ENCODE results near the gene PPP6C. TPM values are rescaled to one million over a fixed set of nuclear protein-coding genes. Genes with fewer than 3 reads are reported as not detected.

PPP6C gene
- total RNA-seq, 2 experiments from 2014 or later = 47.2 to 51.9 TPM

- peaks cover 6% of the 10 kb centered on the region for H3K4me1 Mint-ChIP-seq (ENCODE audit: low read depth)
- ChIA-PET CTCF (interaction anchor here (0.7 to 0.8 kb wide), 2 partner anchors 9 to 374 kb away, joined by 3 read pairs; no protein-coding TSS in a partner anchor), POLR2A (interaction anchor here (0.5 kb wide), 1 partner anchor 12 kb away, joined by 6 read pairs; no protein-coding TSS in a partner anchor)
- DNase-seq = no peak
- no peaks in the 10 kb centered on the region for H3K27me3 Mint-ChIP-seq (ENCODE audit: low read depth)
- ATAC-seq = no peak
- H3K36me3 Mint-ChIP-seq (ENCODE audit: low read depth) = peaks cover 42% of the 10 kb centered on the region
- no peak overlapping the region for H3K4me3 Mint-ChIP-seq
- no peaks in the 10 kb centered on the region for H3K9me3 Mint-ChIP-seq (ENCODE audit: insufficient read depth)
- H3K27ac Mint-ChIP-seq = no peak overlapping the region
Observed at GRCh38 chr9:125151730-125152129, 37.9 kb downstream of the PPP6C start.

GRCh38 chr9:125150349-125151245, 39.0 kb downstream of the PPP6C start:
- H3K36me3 Mint-ChIP-seq (ENCODE audit: low read depth) = peaks cover 42% of the 10 kb centered on the region
- ATAC-seq = no peak

GRCh38 chr9:125147401-125147951, 42.1 kb downstream of the PPP6C start:
- no peak for ATAC-seq
- no peaks in the 10 kb centered on the region for H3K27me3 Mint-ChIP-seq (ENCODE audit: low read depth)
- H3K4me1 Mint-ChIP-seq (ENCODE audit: low read depth) = peaks cover 16% of the 10 kb centered on the region
- H3K4me3 Mint-ChIP-seq = no peak overlapping the region
- DNase-seq = no peak
- ChIA-PET CTCF (interaction anchor here (0.7 to 1.5 kb wide), 5 partner anchors 13 to 199 kb away, joined by 3 read pairs; no protein-coding TSS in a partner anchor), POLR2A (no interaction called here)
- H3K9me3 Mint-ChIP-seq (ENCODE audit: insufficient read depth) = no peaks in the 10 kb centered on the region
- peaks cover 28% of the 10 kb centered on the region for H3K36me3 Mint-ChIP-seq (ENCODE audit: low read depth)
- H3K27ac Mint-ChIP-seq = no peak overlapping the region

More at GRCh38 chr9:125150349-125151245, 39.0 kb downstream of the PPP6C start:
- Mint-ChIP-seq H3K4me1 (ENCODE audit: low read depth) (peaks cover 6% of the 10 kb centered on the region), H3K4me3 (no peak overlapping the region), H3K27me3 (ENCODE audit: low read depth) (no peaks in the 10 kb centered on the region), H3K9me3 (ENCODE audit: insufficient read depth) (no peaks in the 10 kb centered on the region), H3K27ac (no peak overlapping the region)
- DNase-seq = no peak
- POLR2A ChIA-PET = no interaction called here
- CTCF ChIA-PET = interaction anchor here (0.8 kb wide), 1 partner anchor 11 kb away, joined by 3 read pairs; no protein-coding TSS in a partner anchor

DNA sequence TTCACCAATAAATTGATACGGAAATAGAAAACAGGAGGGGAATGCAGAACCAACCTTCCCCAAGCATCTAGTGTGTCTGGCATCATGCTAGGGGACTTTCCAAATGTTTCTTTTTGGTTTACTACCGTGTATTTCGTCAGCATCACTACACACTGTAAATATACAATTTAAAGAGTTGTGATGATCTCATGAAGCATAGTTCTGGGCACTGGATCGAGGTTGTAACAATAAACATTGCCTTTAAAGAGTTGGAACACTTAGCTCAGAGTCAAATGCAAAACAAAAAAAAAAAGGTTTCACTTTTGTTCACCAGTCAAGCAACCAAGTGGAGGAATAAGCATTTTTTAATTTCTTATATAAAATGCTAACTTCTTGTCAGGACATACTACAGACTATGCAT, 43.4 kb downstream of the PPP6C start:
- Mint-ChIP-seq H3K9me3 (ENCODE audit: insufficient read depth) (no peaks in the 10 kb centered on the region), H3K27ac (no peak overlapping the region), H3K27me3 (ENCODE audit: low read depth) (no peaks in the 10 kb centered on the region), H3K4me3 (no peak overlapping the region), H3K4me1 (ENCODE audit: low read depth) (peaks cover 27% of the 10 kb centered on the region), H3K36me3 (ENCODE audit: low read depth) (peaks cover 17% of the 10 kb centered on the region)
- no peak for DNase-seq
- ATAC-seq = no peak
- POLR2A ChIA-PET = interaction anchor here (0.6 kb wide), 1 partner anchor 204 kb away, joined by 3 read pairs; no protein-coding TSS in a partner anchor
- CTCF ChIA-PET = interaction anchor here (1.6 kb wide), 1 partner anchor 293 kb away, joined by 4 read pairs; the partner anchor contains the start of gene WDR38

- no peak overlapping the region for H3K4me3 Mint-ChIP-seq
- ChIA-PET CTCF (interaction anchor here (0.5 to 1.6 kb wide), 2 partner anchors 10 to 292 kb away, joined by 3 to 4 read pairs; partner anchors contain the start of gene WDR38), POLR2A (no interaction called here)
- H3K36me3 Mint-ChIP-seq (ENCODE audit: low read depth) = peaks cover 11% of the 10 kb centered on the region
- DNase-seq (no peak), ATAC-seq (no peak)
- no peaks in the 10 kb centered on the region for H3K9me3 Mint-ChIP-seq (ENCODE audit: insufficient read depth)
- H3K27me3 Mint-ChIP-seq (ENCODE audit: low read depth) = no peaks in the 10 kb centered on the region
- no peak overlapping the region for H3K27ac Mint-ChIP-seq
- H3K4me1 Mint-ChIP-seq (ENCODE audit: low read depth) = peaks cover 29% of the 10 kb centered on the region
Observed at GRCh38 chr9:125145425-125145824, 44.2 kb downstream of the PPP6C start.

GRCh38 chr9:125143377-125144090, 46.1 kb downstream of the PPP6C start, which contains the start of gene SCAI:
Gene SCAI (minus strand): TSS chr9:125143528. CDS start chr9:125143437, 91 bp downstream.
- POLR2A ChIA-PET = no interaction called here
- Mint-ChIP-seq H3K9me3 (ENCODE audit: insufficient read depth) (no peaks in the 10 kb centered on the region), H3K36me3 (ENCODE audit: low read depth) (peaks cover 5% of the 10 kb centered on the region), H3K27ac (peak within 1 kb of the TSS; percentile 89), H3K27me3 (ENCODE audit: low read depth) (no peaks in the 10 kb centered on the region), H3K4me1 (ENCODE audit: low read depth) (peaks cover 25% of the 10 kb centered on the region), H3K4me3 (peak within 1 kb of the TSS; percentile 84)
- peak; percentile 100 for ATAC-seq
- peak; percentile 99 for DNase-seq
- CTCF ChIA-PET = interaction anchor here (0.6 to 3.9 kb wide), 32 partner anchors 10 to 372 kb away, joined by 3 to 27 read pairs (median 3); partner anchors contain the start of genes GAPVD1, GOLGA1, HSPA5 and NR6A1

- no peak for ATAC-seq
- peak overlapping the region; percentile 89 for H3K27ac Mint-ChIP-seq
- H3K4me3 Mint-ChIP-seq = peak overlapping the region; percentile 84
Observed at GRCh38 chr9:125142560-125143376, 46.8 kb downstream of the PPP6C start.

GRCh38 chr9:125141751-125142150, 47.9 kb downstream of the PPP6C start:
- peaks cover 7% of the 10 kb centered on the region for H3K36me3 Mint-ChIP-seq (ENCODE audit: low read depth)
- ChIA-PET POLR2A (interaction anchor here (0.7 to 1.0 kb wide), 3 partner anchors 8 to 272 kb away, joined by 3 to 4 read pairs (median 3); no protein-coding TSS in a partner anchor), CTCF (interaction anchor here (0.9 to 3.9 kb wide), 7 partner anchors 11 to 186 kb away, joined by 3 to 27 read pairs (median 4); no protein-coding TSS in a partner anchor)
- H3K27ac Mint-ChIP-seq = no peak overlapping the region
- no peak for ATAC-seq
- no peaks in the 10 kb centered on the region for H3K9me3 Mint-ChIP-seq (ENCODE audit: insufficient read depth)
- H3K4me3 Mint-ChIP-seq = peak overlapping the region; percentile 84
- H3K27me3 Mint-ChIP-seq (ENCODE audit: low read depth) = no peaks in the 10 kb centered on the region
- H3K4me1 Mint-ChIP-seq (ENCODE audit: low read depth) = peaks cover 25% of the 10 kb centered on the region
- no peak for DNase-seq

More at GRCh38 chr9:125142560-125143376, 46.8 kb downstream of the PPP6C start:
- peak; percentile 33 for DNase-seq
- POLR2A ChIA-PET = interaction anchor here (0.8 kb wide), 1 partner anchor 273 kb away, joined by 4 read pairs; no protein-coding TSS in a partner anchor
- H3K9me3 Mint-ChIP-seq (ENCODE audit: insufficient read depth) = no peaks in the 10 kb centered on the region
- no peaks in the 10 kb centered on the region for H3K27me3 Mint-ChIP-seq (ENCODE audit: low read depth)
- H3K36me3 Mint-ChIP-seq (ENCODE audit: low read depth) = peaks cover 7% of the 10 kb centered on the region
- peaks cover 25% of the 10 kb centered on the region for H3K4me1 Mint-ChIP-seq (ENCODE audit: low read depth)
- CTCF ChIA-PET = interaction anchor here (0.6 to 3.9 kb wide), 20 partner anchors 11 to 370 kb away, joined by 3 to 27 read pairs (median 4); partner anchors contain the start of gene GAPVD1

- H3K27ac Mint-ChIP-seq = no peak overlapping the region
- CTCF ChIA-PET = interaction anchor here (0.7 to 3.9 kb wide), 5 partner anchors 13 to 186 kb away, joined by 3 to 27 read pairs (median 4); no protein-coding TSS in a partner anchor
Observed at GRCh38 chr9:125141251-125141650, 48.4 kb downstream of the PPP6C start.

DNA sequence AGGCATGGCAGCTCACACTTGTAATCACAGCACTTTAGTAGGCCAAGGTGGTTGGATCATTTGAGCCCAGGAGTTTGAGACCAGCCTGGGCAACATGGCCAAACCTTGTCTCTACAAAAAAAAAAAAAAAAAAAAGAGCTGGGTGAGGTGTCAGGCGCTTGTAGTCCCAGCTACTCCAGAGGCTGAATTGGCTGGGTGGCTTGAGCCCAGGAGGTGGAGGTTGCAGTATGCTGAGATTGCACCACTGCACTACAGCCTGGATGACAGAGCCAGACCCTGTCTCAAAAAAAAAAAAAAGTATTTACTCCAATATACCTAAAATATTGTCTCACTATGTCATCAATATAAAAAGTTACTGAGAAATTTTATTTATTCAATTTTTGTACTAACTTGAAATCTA, 49.0 kb downstream of the PPP6C start:
- no peak overlapping the region for H3K27ac Mint-ChIP-seq
- H3K4me3 Mint-ChIP-seq = no peak overlapping the region
- ChIA-PET CTCF (interaction anchor here (0.7 to 3.9 kb wide), 3 partner anchors 14 to 89 kb away, joined by 3 to 27 read pairs (median 4); no protein-coding TSS in a partner anchor), POLR2A (interaction anchor here (1.0 to 1.1 kb wide), 2 partner anchors 23 to 199 kb away, joined by 3 read pairs; no protein-coding TSS in a partner anchor)
- H3K27me3 Mint-ChIP-seq (ENCODE audit: low read depth) = no peaks in the 10 kb centered on the region
- no peak for DNase-seq
- H3K4me1 Mint-ChIP-seq (ENCODE audit: low read depth) = peaks cover 25% of the 10 kb centered on the region
- peaks cover 7% of the 10 kb centered on the region for H3K36me3 Mint-ChIP-seq (ENCODE audit: low read depth)
- ATAC-seq = no peak
- H3K9me3 Mint-ChIP-seq (ENCODE audit: insufficient read depth) = no peaks in the 10 kb centered on the region

More at GRCh38 chr9:125141251-125141650, 48.4 kb downstream of the PPP6C start:
- DNase-seq = no peak
- no peak for ATAC-seq
- Mint-ChIP-seq H3K36me3 (ENCODE audit: low read depth) (peaks cover 7% of the 10 kb centered on the region), H3K9me3 (ENCODE audit: insufficient read depth) (no peaks in the 10 kb centered on the region), H3K27me3 (ENCODE audit: low read depth) (no peaks in the 10 kb centered on the region), H3K4me1 (ENCODE audit: low read depth) (peaks cover 25% of the 10 kb centered on the region), H3K4me3 (no peak overlapping the region)
- POLR2A ChIA-PET = interaction anchor here (0.7 to 1.0 kb wide), 2 partner anchors 8 to 200 kb away, joined by 3 read pairs; no protein-coding TSS in a partner anchor
